CD14-positive monocyte (primary cell): Measurements from ENCODE around the gene DTYMK. TPM values are rescaled to one million over a fixed set of nuclear protein-coding genes. Genes with fewer than 3 reads are reported as not detected.

ENCODE experiments used
- DNase-seq, 3 donors: peaks; one replicate each; pipeline ENCODE4 v3.0.0-alpha.2; 2011 to 2022
- H2AFZ ChIP-seq: 2 replicates; pipeline ENCODE4 v1.6.0; 2012; ENCODE audit warnings: mild to moderate bottlenecking, low read depth, low read length, inconsistent platforms; ENCODE audit not compliant: insufficient read depth, poor library complexity, severe bottlenecking
- H3K27ac ChIP-seq, 2 donors: 1 replicate in 1 of 2; 2 replicates in 1 of 2; pipeline ENCODE4 v1.5.1; 2012 to 2013; ENCODE audit warnings: low read length in 2 of 2, control low read depth in 1 of 2, inconsistent platforms in 1 of 2, low read depth in 1 of 2, mild to moderate bottlenecking in 1 of 2
- H3K27me3 ChIP-seq, 2 donors: one replicate each; pipeline versions ENCODE4 v1.6.0 to v1.6.1; 2011 to 2013; ENCODE audit warnings: low read length in 2 of 2; ENCODE audit not compliant: control insufficient read depth in 2 of 2, insufficient read depth in 2 of 2
- H3K36me3 ChIP-seq, 2 donors: replicated peaks in 1 of 2; 1 replicate in 1 of 2; 2 replicates in 1 of 2; pipeline versions ENCODE4 v1.5.1 to v1.6.1; 2012 to 2013; ENCODE audit warnings: low read length in 2 of 2, control low read depth in 1 of 2, inconsistent platforms in 1 of 2, mild to moderate bottlenecking in 1 of 2; ENCODE audit not compliant: insufficient read depth in 2 of 2, control insufficient read depth in 1 of 2
- H3K4me1 ChIP-seq, 2 donors: 1 replicate in 1 of 2; 2 replicates in 1 of 2; pipeline versions ENCODE4 v1.5.1 to v1.6.1; 2012 to 2013; ENCODE audit warnings: low read length in 2 of 2, control low read depth in 1 of 2, inconsistent platforms in 1 of 2, mild to moderate bottlenecking in 1 of 2, moderate library complexity in 1 of 2; ENCODE audit not compliant: insufficient read depth in 2 of 2, control insufficient read depth in 1 of 2
- H3K4me2 ChIP-seq: replicated peaks from 2 replicates; pipeline ENCODE3; 2012; ENCODE audit warnings: low read length, moderate library complexity, mild to moderate bottlenecking; ENCODE audit not compliant: poor library complexity, severe bottlenecking; ENCODE audit errors: extremely low read depth
- H3K4me3 ChIP-seq, 3 experiments: fragments of 200-600 bp in 1 of 3; sonication (generic) in 1 of 3; replicated peaks in 1 of 3; 1 replicate in 2 of 3; 2 replicates in 1 of 3; pipeline ENCODE4 v1.5.1; 2011 to 2013; ENCODE audit warnings: low read length in 3 of 3, mild to moderate bottlenecking in 3 of 3, control low read depth in 2 of 3, low read depth in 2 of 3, inconsistent platforms in 1 of 3, moderate library complexity in 1 of 3
- H3K79me2 ChIP-seq: 2 replicates; pipeline ENCODE4 v1.6.0; 2012; ENCODE audit warnings: mild to moderate bottlenecking, control low read depth, inconsistent platforms, low read length, moderate library complexity; ENCODE audit not compliant: insufficient read depth
- H3K9ac ChIP-seq: 2 replicates; pipeline ENCODE4 v1.6.0; 2017; ENCODE audit warnings: low read length, mild to moderate bottlenecking; ENCODE audit not compliant: insufficient read depth, poor library complexity, severe bottlenecking
- H3K9me3 ChIP-seq, 2 donors: replicated peaks in 1 of 2; 1 replicate in 1 of 2; 2 replicates in 1 of 2; pipeline versions ENCODE4 v1.5.1 to v1.6.1; 2012 to 2013; ENCODE audit warnings: low read length in 2 of 2, control low read depth in 1 of 2; ENCODE audit not compliant: control insufficient read depth in 1 of 2, insufficient read depth in 1 of 2
- H4K20me1 ChIP-seq: 2 replicates; pipeline ENCODE4 v1.6.0; 2012; ENCODE audit warnings: mild to moderate bottlenecking, low read length, control low read depth, moderate library complexity; ENCODE audit not compliant: insufficient read depth
- H3K27ac Mint-ChIP-seq, 7 donors: one replicate each; pipeline ENCODE4 v1.8.0; 2020; ENCODE audit warnings: mild to moderate bottlenecking in 7 of 7, mixed read lengths in 7 of 7, moderate library complexity in 6 of 7, inconsistent platforms in 2 of 7
- H3K27me3 Mint-ChIP-seq, 3 donors: one replicate each; pipeline ENCODE4 v1.8.0; 2021 to 2022; ENCODE audit warnings: low read depth in 3 of 3, mild to moderate bottlenecking in 3 of 3, mixed read lengths in 3 of 3, moderate library complexity in 3 of 3, inconsistent platforms in 1 of 3
- H3K36me3 Mint-ChIP-seq, 2 donors: one replicate each; pipeline ENCODE4 v1.8.0; 2020; ENCODE audit warnings: mixed read lengths in 2 of 2, inconsistent platforms in 1 of 2, mild to moderate bottlenecking in 1 of 2
- H3K4me1 Mint-ChIP-seq: one replicate; pipeline ENCODE4 v1.8.0; 2020; ENCODE audit warnings: mild to moderate bottlenecking, mixed read lengths
- H3K4me3 Mint-ChIP-seq, 2 donors: one replicate each; pipeline ENCODE4 v1.8.0; 2020; ENCODE audit warnings: mild to moderate bottlenecking in 2 of 2, mixed read lengths in 2 of 2, moderate library complexity in 1 of 2
- H3K9me3 Mint-ChIP-seq, 7 donors: one replicate each; pipeline ENCODE4 v1.8.0; 2020 to 2022; ENCODE audit warnings: mixed read lengths in 7 of 7, mild to moderate bottlenecking in 6 of 7, moderate library complexity in 6 of 7, inconsistent platforms in 2 of 7
- WGBS: methylation state at CpG from one replicate; pipeline ENCODE4 v1.1.5; 2013; ENCODE audit warnings: missing lambda C conversion rate; ENCODE audit not compliant: insufficient coverage; 5-methylcytosine and 5-hydroxymethylcytosine counted together
- intact Hi-C, 2 donors: fragments of 100-400 bp; cut with micrococcal nuclease; formaldehyde crosslinking; loops; one replicate each; pipeline versions ENCODE4 v1.15.0 to v1.15.1; 2023
- polyA plus RNA-seq, 3 donors: library from polyadenylated mRNA; depleted of rRNA in 1 of 3; unstranded in 2 of 3; stranded (reverse) in 1 of 3; fragments of 300-500 nt in 2 of 3; fragments of >200 nt in 1 of 3; fragmentation: Illumina TruSeq in 2 of 3; gene quantifications; 1 replicate in 2 of 3; 2 replicates in 1 of 3; pipeline ENCODE4 v1.2.3, GENCODE V29; 2012 to 2021
- TF ChIP-seq, protein P1 (sequence below): fragments of 200-600 bp; IDR thresholded peaks from one replicate; pipeline ENCODE4 v1.8.0; 2022; ENCODE audit warnings: antibody characterized with exemption, mild to moderate bottlenecking

DTYMK gene
- polyA plus RNA-seq, 3 donors = 13.0 to 23.5 (median 18.7) TPM

DNA sequence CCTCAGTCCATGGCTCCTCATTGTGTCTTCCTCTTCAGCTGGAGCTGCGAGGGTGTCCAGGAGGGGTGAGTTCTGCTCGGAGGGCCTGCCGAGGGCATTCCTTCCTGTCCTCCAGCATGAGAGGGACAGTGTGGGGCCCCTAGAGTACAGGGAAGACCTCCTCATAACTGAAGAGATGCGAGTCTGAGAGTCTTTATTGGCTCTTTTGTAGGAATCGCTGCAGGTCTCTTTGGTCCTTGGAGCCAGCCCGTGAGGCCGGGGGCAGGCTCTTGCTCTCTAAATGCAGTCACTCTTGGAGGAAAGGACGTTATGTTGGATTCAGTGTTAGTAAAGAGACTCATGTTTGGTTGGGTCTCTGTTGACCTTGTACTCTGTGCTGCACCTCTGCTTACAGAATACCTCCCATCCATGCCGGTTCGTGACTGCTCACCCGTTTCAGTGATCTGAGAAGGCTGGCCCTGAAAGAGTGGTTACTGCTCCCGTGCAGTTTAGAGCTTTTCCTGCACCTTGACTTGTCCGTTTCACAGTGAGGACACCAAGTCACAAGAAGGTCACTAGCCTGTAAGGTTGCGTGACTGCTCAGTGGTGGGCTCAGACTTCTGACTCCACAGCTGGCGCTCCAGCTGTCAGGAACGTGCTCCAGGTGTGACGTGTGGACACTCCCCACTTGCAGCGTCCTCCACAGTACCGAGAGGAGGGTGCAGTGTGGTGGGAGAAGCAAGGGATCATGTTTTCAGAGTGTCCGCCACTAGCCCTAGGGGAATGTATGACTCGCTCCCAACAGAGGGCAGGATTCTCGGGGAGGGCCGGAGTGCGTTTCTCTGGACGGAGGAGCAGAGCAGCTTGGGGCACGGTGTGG, 41.3 kb downstream of the DTYMK start:
- H3K4me1 ChIP-seq = no peaks in the 10 kb centered on the region
- no peak for DNase-seq
- H3K27ac ChIP-seq = no peak overlapping the region
- H4K20me1 ChIP-seq = peaks cover 98% of the 10 kb centered on the region
- H3K9me3 ChIP-seq = no peaks in the 10 kb centered on the region
- peaks cover 5 to 18% of the 10 kb centered on the region in 2 donors for H3K36me3 ChIP-seq
- H3K27me3 ChIP-seq = no peaks in the 10 kb centered on the region
- Mint-ChIP-seq H3K4me3 (no peak overlapping the region), H3K4me1 (peaks cover 14% of the 10 kb centered on the region), H3K36me3 (peaks cover 24 to 27% of the 10 kb centered on the region in 2 donors), H3K9me3 (no peaks in the 10 kb centered on the region), H3K27ac (peak overlapping the region in 2 of 7 donors; percentile 32 to 59), H3K27me3 (peaks cover 0 to 6% (median 2%) of the 10 kb centered on the region in 3 donors)
- TF ChIP-seq, protein P1, sequence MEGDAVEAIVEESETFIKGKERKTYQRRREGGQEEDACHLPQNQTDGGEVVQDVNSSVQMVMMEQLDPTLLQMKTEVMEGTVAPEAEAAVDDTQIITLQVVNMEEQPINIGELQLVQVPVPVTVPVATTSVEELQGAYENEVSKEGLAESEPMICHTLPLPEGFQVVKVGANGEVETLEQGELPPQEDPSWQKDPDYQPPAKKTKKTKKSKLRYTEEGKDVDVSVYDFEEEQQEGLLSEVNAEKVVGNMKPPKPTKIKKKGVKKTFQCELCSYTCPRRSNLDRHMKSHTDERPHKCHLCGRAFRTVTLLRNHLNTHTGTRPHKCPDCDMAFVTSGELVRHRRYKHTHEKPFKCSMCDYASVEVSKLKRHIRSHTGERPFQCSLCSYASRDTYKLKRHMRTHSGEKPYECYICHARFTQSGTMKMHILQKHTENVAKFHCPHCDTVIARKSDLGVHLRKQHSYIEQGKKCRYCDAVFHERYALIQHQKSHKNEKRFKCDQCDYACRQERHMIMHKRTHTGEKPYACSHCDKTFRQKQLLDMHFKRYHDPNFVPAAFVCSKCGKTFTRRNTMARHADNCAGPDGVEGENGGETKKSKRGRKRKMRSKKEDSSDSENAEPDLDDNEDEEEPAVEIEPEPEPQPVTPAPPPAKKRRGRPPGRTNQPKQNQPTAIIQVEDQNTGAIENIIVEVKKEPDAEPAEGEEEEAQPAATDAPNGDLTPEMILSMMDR = no peak
- no peak overlapping the region for H3K9ac ChIP-seq
- intact Hi-C loops = no loop called here
- H3K79me2 ChIP-seq = peaks cover 92% of the 10 kb centered on the region
- WGBS = 93% methylated on average over 22 of the region's 26 CpGs
- H2AFZ ChIP-seq = no peak overlapping the region
- H3K4me3 ChIP-seq = no peak overlapping the region
- H3K4me2 ChIP-seq = no peak overlapping the region

DNA sequence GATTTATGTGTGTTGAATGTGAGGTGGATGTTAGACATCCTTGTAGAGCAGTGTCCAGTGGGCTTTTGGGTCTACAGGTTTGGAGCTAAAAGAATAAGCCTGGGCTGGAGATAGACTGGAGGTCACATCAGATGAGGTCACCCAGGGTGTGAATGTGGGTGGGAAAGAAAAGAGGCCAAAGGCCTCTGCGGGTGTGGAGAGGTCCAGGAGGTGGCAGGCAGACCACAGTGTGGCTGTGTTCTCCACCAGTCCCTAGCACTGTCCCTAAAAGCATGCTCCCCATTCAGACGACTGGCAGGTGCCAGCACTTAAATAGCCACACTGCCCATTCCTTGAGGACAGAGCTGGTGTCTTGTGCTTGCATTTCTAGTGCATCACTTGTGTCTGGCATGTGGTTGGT, 45.0 kb downstream of the DTYMK start:
- intact Hi-C loops = loop anchor here in 1 of 2 donors (5.0 kb wide), 1 partner anchor 1614 kb away; the partner anchor contains the start of gene NDUFA10
- Histone ChIP-seq H2AFZ (no peak overlapping the region), H3K4me1 (peaks cover 14 to 17% of the 10 kb centered on the region in 2 donors), H3K9me3 (no peaks in the 10 kb centered on the region), H3K36me3 (peaks cover 6 to 15% of the 10 kb centered on the region in 2 donors), H3K9ac (no peak overlapping the region), H4K20me1 (peaks cover 86% of the 10 kb centered on the region), H3K4me2 (no peak overlapping the region), H3K27me3 (no peaks in the 10 kb centered on the region), H3K27ac (no peak overlapping the region), H3K79me2 (peaks cover 85% of the 10 kb centered on the region), H3K4me3 (no peak overlapping the region)
- H3K27ac Mint-ChIP-seq = peak overlapping the region in 3 of 7 donors; percentile 4 to 49 (median 13)
- no CpG with 5 or more reads among the region's 2 CpGs for WGBS
- TF ChIP-seq, protein P1 = no peak
- H3K27me3 Mint-ChIP-seq = peaks cover 0 to 4% (median under 1%) of the 10 kb centered on the region in 3 donors
- peaks cover 37% of the 10 kb centered on the region for H3K4me1 Mint-ChIP-seq
- H3K9me3 Mint-ChIP-seq = peaks cover 0 to 4% (median 0%) of the 10 kb centered on the region in 7 donors
- DNase-seq = no peak
- peaks cover 31 to 38% of the 10 kb centered on the region in 2 donors for H3K36me3 Mint-ChIP-seq
- H3K4me3 Mint-ChIP-seq = peak overlapping the region in 1 of 2 donors; percentile 11
